CD14-positive monocyte (primary cell): ENCODE measurements around the gene EXOC4. TPM values are rescaled to one million over a fixed set of nuclear protein-coding genes. Genes with fewer than 3 reads are reported as not detected.

ENCODE experiments used
- DNase-seq, 3 donors: peaks; one replicate each; pipeline ENCODE4 v3.0.0-alpha.2; 2011 to 2022
- H2AFZ ChIP-seq: 2 replicates; pipeline ENCODE4 v1.6.0; 2012; ENCODE audit warnings: mild to moderate bottlenecking, low read depth, low read length, inconsistent platforms; ENCODE audit not compliant: insufficient read depth, poor library complexity, severe bottlenecking
- H3K27ac ChIP-seq, 2 donors: 1 replicate in 1 of 2; 2 replicates in 1 of 2; pipeline ENCODE4 v1.5.1; 2012 to 2013; ENCODE audit warnings: low read length in 2 of 2, control low read depth in 1 of 2, inconsistent platforms in 1 of 2, low read depth in 1 of 2, mild to moderate bottlenecking in 1 of 2
- H3K27me3 ChIP-seq, 2 donors: one replicate each; pipeline versions ENCODE4 v1.6.0 to v1.6.1; 2011 to 2013; ENCODE audit warnings: low read length in 2 of 2; ENCODE audit not compliant: control insufficient read depth in 2 of 2, insufficient read depth in 2 of 2
- H3K36me3 ChIP-seq, 2 donors: replicated peaks in 1 of 2; 1 replicate in 1 of 2; 2 replicates in 1 of 2; pipeline versions ENCODE4 v1.5.1 to v1.6.1; 2012 to 2013; ENCODE audit warnings: low read length in 2 of 2, control low read depth in 1 of 2, inconsistent platforms in 1 of 2, mild to moderate bottlenecking in 1 of 2; ENCODE audit not compliant: insufficient read depth in 2 of 2, control insufficient read depth in 1 of 2
- H3K4me1 ChIP-seq, 2 donors: 1 replicate in 1 of 2; 2 replicates in 1 of 2; pipeline versions ENCODE4 v1.5.1 to v1.6.1; 2012 to 2013; ENCODE audit warnings: low read length in 2 of 2, control low read depth in 1 of 2, inconsistent platforms in 1 of 2, mild to moderate bottlenecking in 1 of 2, moderate library complexity in 1 of 2; ENCODE audit not compliant: insufficient read depth in 2 of 2, control insufficient read depth in 1 of 2
- H3K4me2 ChIP-seq: replicated peaks from 2 replicates; pipeline ENCODE3; 2012; ENCODE audit warnings: low read length, moderate library complexity, mild to moderate bottlenecking; ENCODE audit not compliant: poor library complexity, severe bottlenecking; ENCODE audit errors: extremely low read depth
- H3K4me3 ChIP-seq, 3 experiments: fragments of 200-600 bp in 1 of 3; sonication (generic) in 1 of 3; replicated peaks in 1 of 3; 1 replicate in 2 of 3; 2 replicates in 1 of 3; pipeline ENCODE4 v1.5.1; 2011 to 2013; ENCODE audit warnings: low read length in 3 of 3, mild to moderate bottlenecking in 3 of 3, control low read depth in 2 of 3, low read depth in 2 of 3, inconsistent platforms in 1 of 3, moderate library complexity in 1 of 3
- H3K79me2 ChIP-seq: 2 replicates; pipeline ENCODE4 v1.6.0; 2012; ENCODE audit warnings: mild to moderate bottlenecking, control low read depth, inconsistent platforms, low read length, moderate library complexity; ENCODE audit not compliant: insufficient read depth
- H3K9ac ChIP-seq: 2 replicates; pipeline ENCODE4 v1.6.0; 2017; ENCODE audit warnings: low read length, mild to moderate bottlenecking; ENCODE audit not compliant: insufficient read depth, poor library complexity, severe bottlenecking
- H3K9me3 ChIP-seq, 2 donors: replicated peaks in 1 of 2; 1 replicate in 1 of 2; 2 replicates in 1 of 2; pipeline versions ENCODE4 v1.5.1 to v1.6.1; 2012 to 2013; ENCODE audit warnings: low read length in 2 of 2, control low read depth in 1 of 2; ENCODE audit not compliant: control insufficient read depth in 1 of 2, insufficient read depth in 1 of 2
- H4K20me1 ChIP-seq: 2 replicates; pipeline ENCODE4 v1.6.0; 2012; ENCODE audit warnings: mild to moderate bottlenecking, low read length, control low read depth, moderate library complexity; ENCODE audit not compliant: insufficient read depth
- H3K27ac Mint-ChIP-seq, 7 donors: one replicate each; pipeline ENCODE4 v1.8.0; 2020; ENCODE audit warnings: mild to moderate bottlenecking in 7 of 7, mixed read lengths in 7 of 7, moderate library complexity in 6 of 7, inconsistent platforms in 2 of 7
- H3K27me3 Mint-ChIP-seq, 3 donors: one replicate each; pipeline ENCODE4 v1.8.0; 2021 to 2022; ENCODE audit warnings: low read depth in 3 of 3, mild to moderate bottlenecking in 3 of 3, mixed read lengths in 3 of 3, moderate library complexity in 3 of 3, inconsistent platforms in 1 of 3
- H3K36me3 Mint-ChIP-seq, 2 donors: one replicate each; pipeline ENCODE4 v1.8.0; 2020; ENCODE audit warnings: mixed read lengths in 2 of 2, inconsistent platforms in 1 of 2, mild to moderate bottlenecking in 1 of 2
- H3K4me1 Mint-ChIP-seq: one replicate; pipeline ENCODE4 v1.8.0; 2020; ENCODE audit warnings: mild to moderate bottlenecking, mixed read lengths
- H3K4me3 Mint-ChIP-seq, 2 donors: one replicate each; pipeline ENCODE4 v1.8.0; 2020; ENCODE audit warnings: mild to moderate bottlenecking in 2 of 2, mixed read lengths in 2 of 2, moderate library complexity in 1 of 2
- H3K9me3 Mint-ChIP-seq, 7 donors: one replicate each; pipeline ENCODE4 v1.8.0; 2020 to 2022; ENCODE audit warnings: mixed read lengths in 7 of 7, mild to moderate bottlenecking in 6 of 7, moderate library complexity in 6 of 7, inconsistent platforms in 2 of 7
- WGBS: methylation state at CpG from one replicate; pipeline ENCODE4 v1.1.5; 2013; ENCODE audit warnings: missing lambda C conversion rate; ENCODE audit not compliant: insufficient coverage; 5-methylcytosine and 5-hydroxymethylcytosine counted together
- intact Hi-C, 2 donors: fragments of 100-400 bp; cut with micrococcal nuclease; formaldehyde crosslinking; loops; one replicate each; pipeline versions ENCODE4 v1.15.0 to v1.15.1; 2023
- polyA plus RNA-seq, 3 donors: library from polyadenylated mRNA; depleted of rRNA in 1 of 3; unstranded in 2 of 3; stranded (reverse) in 1 of 3; fragments of 300-500 nt in 2 of 3; fragments of >200 nt in 1 of 3; fragmentation: Illumina TruSeq in 2 of 3; gene quantifications; 1 replicate in 2 of 3; 2 replicates in 1 of 3; pipeline ENCODE4 v1.2.3, GENCODE V29; 2012 to 2021
- TF ChIP-seq, protein P1 (sequence below): fragments of 200-600 bp; IDR thresholded peaks from one replicate; pipeline ENCODE4 v1.8.0; 2022; ENCODE audit warnings: antibody characterized with exemption, mild to moderate bottlenecking

EXOC4 gene
- polyA plus RNA-seq, 3 donors: 20.6 to 22.3 (median 22.3) TPM

DNA sequence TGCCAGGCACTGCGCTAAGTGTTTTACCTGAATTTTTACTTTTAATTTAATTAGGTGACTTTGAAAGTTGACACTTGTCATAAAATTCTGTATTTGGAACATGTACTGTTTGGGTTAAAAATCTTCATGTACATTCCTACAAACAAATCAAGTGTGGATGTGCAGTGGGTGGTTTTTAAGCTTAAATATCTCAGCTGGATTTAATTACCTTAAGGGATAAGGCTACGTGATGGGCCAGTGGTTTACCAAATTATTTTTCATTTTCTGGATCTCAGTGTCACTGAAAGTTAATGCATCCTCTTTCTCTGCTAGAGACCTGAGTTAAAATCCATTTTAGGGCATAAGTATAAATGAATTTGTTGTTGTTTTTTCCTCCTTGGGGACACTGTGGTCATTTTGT lies 51.1 kb downstream of the EXOC4 start:
- TF ChIP-seq, protein P1, sequence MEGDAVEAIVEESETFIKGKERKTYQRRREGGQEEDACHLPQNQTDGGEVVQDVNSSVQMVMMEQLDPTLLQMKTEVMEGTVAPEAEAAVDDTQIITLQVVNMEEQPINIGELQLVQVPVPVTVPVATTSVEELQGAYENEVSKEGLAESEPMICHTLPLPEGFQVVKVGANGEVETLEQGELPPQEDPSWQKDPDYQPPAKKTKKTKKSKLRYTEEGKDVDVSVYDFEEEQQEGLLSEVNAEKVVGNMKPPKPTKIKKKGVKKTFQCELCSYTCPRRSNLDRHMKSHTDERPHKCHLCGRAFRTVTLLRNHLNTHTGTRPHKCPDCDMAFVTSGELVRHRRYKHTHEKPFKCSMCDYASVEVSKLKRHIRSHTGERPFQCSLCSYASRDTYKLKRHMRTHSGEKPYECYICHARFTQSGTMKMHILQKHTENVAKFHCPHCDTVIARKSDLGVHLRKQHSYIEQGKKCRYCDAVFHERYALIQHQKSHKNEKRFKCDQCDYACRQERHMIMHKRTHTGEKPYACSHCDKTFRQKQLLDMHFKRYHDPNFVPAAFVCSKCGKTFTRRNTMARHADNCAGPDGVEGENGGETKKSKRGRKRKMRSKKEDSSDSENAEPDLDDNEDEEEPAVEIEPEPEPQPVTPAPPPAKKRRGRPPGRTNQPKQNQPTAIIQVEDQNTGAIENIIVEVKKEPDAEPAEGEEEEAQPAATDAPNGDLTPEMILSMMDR: no peak
- H3K27me3 ChIP-seq: no peaks in the 10 kb centered on the region
- Mint-ChIP-seq H3K4me1 (peaks cover 5% of the 10 kb centered on the region), H3K27ac (no peak overlapping the region), H3K4me3 (no peak overlapping the region), H3K36me3 (peaks cover 44 to 49% of the 10 kb centered on the region in 2 donors), H3K27me3 (no peaks in the 10 kb centered on the region), H3K9me3 (no peaks in the 10 kb centered on the region)
- whole genome bisulfite sequencing: no CpG with 5 or more reads among the region's 2 CpGs
- H3K4me2 ChIP-seq: no peak overlapping the region
- intact Hi-C loops: no loop called here
- DNase-seq: no peak
- H4K20me1 ChIP-seq: peaks cover 4% of the 10 kb centered on the region
- H3K79me2 ChIP-seq: no peaks in the 10 kb centered on the region
- H2AFZ ChIP-seq: no peak overlapping the region
- no peak overlapping the region for H3K4me3 ChIP-seq
- no peaks in the 10 kb centered on the region for H3K9me3 ChIP-seq
- peaks cover 31 to 36% of the 10 kb centered on the region in 2 donors for H3K36me3 ChIP-seq
- H3K27ac ChIP-seq: no peak overlapping the region
- H3K4me1 ChIP-seq: no peaks in the 10 kb centered on the region
- H3K9ac ChIP-seq: no peak overlapping the region

DNA sequence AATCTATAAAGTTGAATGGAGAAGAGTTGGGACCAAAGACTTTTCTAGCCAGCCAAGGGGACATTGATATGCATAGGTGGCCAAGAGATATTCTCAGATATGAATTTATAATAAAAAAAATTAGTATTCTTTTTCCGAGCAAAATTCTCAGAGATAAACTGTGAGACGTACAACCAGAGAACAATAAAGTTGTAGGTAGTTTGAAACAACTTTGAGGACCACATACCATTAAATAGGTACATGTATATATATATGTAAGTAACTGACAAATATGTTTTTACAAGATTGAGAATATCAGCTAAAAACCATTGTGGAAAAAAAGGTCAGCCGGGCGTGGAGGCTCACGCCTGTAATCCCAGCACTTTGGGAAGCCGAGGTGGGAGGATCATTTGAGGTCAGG lies 56.5 kb downstream of the EXOC4 start:
- H3K4me3 Mint-ChIP-seq: no peak overlapping the region
- no peaks in the 10 kb centered on the region for H3K4me1 Mint-ChIP-seq
- H3K36me3 Mint-ChIP-seq: peaks cover 55 to 61% of the 10 kb centered on the region in 2 donors
- Histone ChIP-seq H2AFZ (no peak overlapping the region), H3K79me2 (no peaks in the 10 kb centered on the region), H3K36me3 (peaks cover 36 to 56% of the 10 kb centered on the region in 2 donors), H3K27ac (no peak overlapping the region), H3K9me3 (no peaks in the 10 kb centered on the region), H3K4me2 (no peak overlapping the region), H3K9ac (no peak overlapping the region), H3K4me3 (no peak overlapping the region), H3K27me3 (no peaks in the 10 kb centered on the region), H4K20me1 (no peaks in the 10 kb centered on the region), H3K4me1 (no peaks in the 10 kb centered on the region)
- no peaks in the 10 kb centered on the region for H3K27me3 Mint-ChIP-seq
- TF ChIP-seq, protein P1: no peak
- H3K27ac Mint-ChIP-seq: no peak overlapping the region
- no peak for DNase-seq
- intact Hi-C loops: no loop called here
- no peaks in the 10 kb centered on the region for H3K9me3 Mint-ChIP-seq
- 100% methylated on average over 4 of the region's 6 CpGs for WGBS
